Liver (tissue), 9 donors: ENCODE measurements around the gene MAP3K10. TPM values are rescaled to one million over a fixed set of nuclear protein-coding genes. Genes with fewer than 3 reads are reported as not detected.

Experiments used
- DNase-seq: peaks from one replicate; pipeline ENCODE4 v3.0.0-alpha.2; 2017; ENCODE audit warnings: low spot score
- H3K27ac ChIP-seq, 2 donors: one replicate each; pipeline ENCODE4 v1.7.0; 2013; ENCODE audit warnings: inconsistent platforms in 2 of 2, low read length in 2 of 2, control low read depth in 1 of 2, low read depth in 1 of 2, mild to moderate bottlenecking in 1 of 2
- H3K27me3 ChIP-seq, 4 donors: one replicate each; pipeline versions ENCODE4 v1.6.1 to v1.7.0; 2013; ENCODE audit warnings: low read length in 3 of 4, inconsistent platforms in 1 of 4, mild to moderate bottlenecking in 1 of 4, moderate library complexity in 1 of 4; ENCODE audit not compliant: control insufficient read depth in 4 of 4, insufficient read depth in 4 of 4
- H3K36me3 ChIP-seq, 4 donors: one replicate each; pipeline versions ENCODE4 v1.6.1 to v1.7.0; 2013; ENCODE audit warnings: low read length in 3 of 4, mild to moderate bottlenecking in 3 of 4, low read depth in 1 of 4, moderate library complexity in 1 of 4; ENCODE audit not compliant: control insufficient read depth in 4 of 4, insufficient read depth in 3 of 4
- H3K4me1 ChIP-seq, 4 donors: one replicate each; pipeline versions ENCODE4 v1.6.1 to v1.7.0; 2013; ENCODE audit warnings: low read length in 3 of 4, mild to moderate bottlenecking in 3 of 4, moderate library complexity in 1 of 4; ENCODE audit not compliant: control insufficient read depth in 4 of 4, insufficient read depth in 4 of 4
- H3K4me3 ChIP-seq, 3 donors: one replicate each; pipeline versions ENCODE4 v1.6.1 to v1.7.0; 2013; ENCODE audit warnings: low read length in 3 of 3, control low read depth in 1 of 3, low read depth in 1 of 3, mild to moderate bottlenecking in 1 of 3
- H3K9ac ChIP-seq, 2 donors: one replicate each; pipeline ENCODE4 v1.7.0; 2013; ENCODE audit warnings: low read length in 2 of 2, mild to moderate bottlenecking in 2 of 2, moderate library complexity in 2 of 2, control low read depth in 1 of 2, low read depth in 1 of 2
- H3K9me3 ChIP-seq, 4 donors: one replicate each; pipeline versions ENCODE4 v1.6.1 to v1.7.0; 2013; ENCODE audit warnings: low read length in 3 of 4; ENCODE audit not compliant: control insufficient read depth in 4 of 4
- CTCF ChIP-seq: fragments of 150-350 bp; IDR thresholded peaks from 2 replicates; pipeline ENCODE4 v1.5.1; 2017; ENCODE audit warnings: improper control_type of control experiment, low read depth, low read length; ENCODE audit not compliant: missing input control
- EGR1 ChIP-seq, 2 donors: IDR thresholded peaks; 2 replicates each; pipeline ENCODE4 v1.6.1; 2016 to 2018; ENCODE audit warnings: antibody characterized with exemption in 2 of 2, low read depth in 2 of 2
- FOXA1 ChIP-seq: IDR thresholded peaks from 2 replicates; pipeline ENCODE4 v1.6.1; 2016; ENCODE audit warnings: antibody characterized with exemption
- FOXA2 ChIP-seq: IDR thresholded peaks from 2 replicates; pipeline ENCODE4 v1.6.1; 2016; ENCODE audit warnings: antibody characterized with exemption
- GABPA ChIP-seq, 2 donors: IDR thresholded peaks in 1 of 2; conservative IDR thresholded peaks in 1 of 2; 2 replicates each; pipeline ENCODE4 v1.6.1; 2016; ENCODE audit warnings: antibody characterized with exemption in 2 of 2, mild to moderate bottlenecking in 1 of 2, moderate library complexity in 1 of 2
- HNF4A ChIP-seq, 2 donors: conservative IDR thresholded peaks; 2 replicates each; pipeline ENCODE4 v1.6.1; 2016; ENCODE audit warnings: antibody characterized with exemption in 2 of 2, mild to moderate bottlenecking in 2 of 2
- HNF4G ChIP-seq: IDR thresholded peaks from 2 replicates; pipeline ENCODE4 v1.6.1; 2016; ENCODE audit warnings: antibody characterized with exemption
- JUND ChIP-seq, 2 donors: IDR thresholded peaks; 2 replicates each; pipeline ENCODE4 v1.6.1; 2016; ENCODE audit warnings: antibody characterized with exemption in 2 of 2
- NR2F2 ChIP-seq: IDR thresholded peaks from 2 replicates; pipeline ENCODE4 v1.6.1; 2016; ENCODE audit warnings: antibody characterized with exemption
- RAD21 ChIP-seq, 2 donors: IDR thresholded peaks; 2 replicates each; pipeline ENCODE4 v1.6.1; 2016; ENCODE audit warnings: antibody characterized with exemption in 2 of 2, mild to moderate bottlenecking in 2 of 2
- REST ChIP-seq: IDR thresholded peaks from 2 replicates; pipeline ENCODE4 v1.6.1; 2016; ENCODE audit warnings: antibody characterized with exemption, mild to moderate bottlenecking
- RXRA ChIP-seq, 2 donors: IDR thresholded peaks; 2 replicates each; pipeline ENCODE4 v1.6.1; 2017 to 2018; ENCODE audit warnings: antibody characterized with exemption in 2 of 2, mild to moderate bottlenecking in 1 of 2
- SP1 ChIP-seq: IDR thresholded peaks from 2 replicates; pipeline ENCODE4 v1.6.1; 2018; ENCODE audit warnings: antibody characterized with exemption, mild to moderate bottlenecking
- TAF1 ChIP-seq: conservative IDR thresholded peaks from 2 replicates; pipeline ENCODE4 v1.6.1; 2016; ENCODE audit warnings: antibody characterized with exemption, mild to moderate bottlenecking
- YY1 ChIP-seq: IDR thresholded peaks from 2 replicates; pipeline ENCODE4 v1.6.1; 2016; ENCODE audit warnings: antibody characterized with exemption, mild to moderate bottlenecking
- ZBTB33 ChIP-seq: IDR thresholded peaks from 2 replicates; pipeline ENCODE4 v1.6.1; 2016; ENCODE audit warnings: antibody characterized with exemption
- WGBS: extraction: QIAGEN DNeasy Blood & Tissue Kit; methylation state at CpG from one replicate; pipeline ENCODE4 v1.1.7; 2013; 5-methylcytosine and 5-hydroxymethylcytosine counted together
- polyA plus RNA-seq, 2 donors: library from polyadenylated mRNA; stranded (reverse) in 1 of 2; unstranded in 1 of 2; fragments of 200-250 nt in 1 of 2; fragments of >200 nt in 1 of 2; fragmentation: Nextera tagmentation in 1 of 2; extraction: Ambion mirVana in 1 of 2; gene quantifications; one replicate each; pipeline versions ENCODE4 v1.2.1 to v1.2.3, GENCODE V29; 2013 to 2015
- total RNA-seq, 2 donors: library from RNA; depleted of rRNA; stranded (reverse); fragments of >200 nt; gene quantifications; one replicate each; pipeline ENCODE4 v1.2.3, GENCODE V29; 2014
- TF ChIP-seq, protein P1 (sequence below): IDR thresholded peaks from 2 replicates; pipeline ENCODE4 v1.6.1; 2016; ENCODE audit warnings: antibody characterized with exemption
- TF ChIP-seq, protein P2 (sequence below): IDR thresholded peaks from 2 replicates; pipeline ENCODE4 v1.6.1; 2016; ENCODE audit warnings: antibody characterized with exemption
- donor health status: healthy.
- donor health status: healthy.
- donor health status: healthy.
- donor health status: healthy.
- donor health status: healthy.

The MAP3K10 gene
- total and polyA plus RNA-seq, 4 donors, result 0.65 to 3.9 (median 2.1) TPM

GRCh38 chr19:40249201-40249600, 58.0 kb downstream of the MAP3K10 start:
- no peak for DNase-seq
- 86% methylated on average over 10 of the region's 10 CpGs for WGBS
- Histone ChIP-seq H3K27ac (no peak overlapping the region), H3K9me3 (no peaks in the 10 kb centered on the region), H3K36me3 (peaks cover 0 to 21% (median 4%) of the 10 kb centered on the region in 4 donors), H3K4me3 (no peak overlapping the region), H3K4me1 (peaks cover 3 to 66% (median 39%) of the 10 kb centered on the region in 4 donors), H3K9ac (no peak overlapping the region), H3K27me3 (no peaks in the 10 kb centered on the region)
- TF ChIP-seq YY1 (no peak), SP1 (no peak), RXRA (IDR thresholded peaks at IDR 0.05) (no peak), JUND (IDR thresholded peaks at IDR 0.05) (no peak), FOXA2 (no peak), REST (no peak), HNF4A (conservative IDR thresholded peaks at IDR 0.05) (no peak), EGR1 (IDR thresholded peaks at IDR 0.05; ENCODE audit: low read depth in 2 of 2) (no peak), GABPA (IDR thresholded peaks at IDR 0.05 in 1 of 2, conservative IDR thresholded peaks at IDR 0.05 in 1 of 2) (no peak), TAF1 (no peak), FOXA1 (no peak), RAD21 (IDR thresholded peaks at IDR 0.05) (no peak), ZBTB33 (no peak), HNF4G (no peak), CTCF (no peak), NR2F2 (no peak)
- TF ChIP-seq, protein P1, sequence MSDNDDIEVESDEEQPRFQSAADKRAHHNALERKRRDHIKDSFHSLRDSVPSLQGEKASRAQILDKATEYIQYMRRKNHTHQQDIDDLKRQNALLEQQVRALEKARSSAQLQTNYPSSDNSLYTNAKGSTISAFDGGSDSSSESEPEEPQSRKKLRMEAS, result no peak
- TF ChIP-seq, protein P2, sequence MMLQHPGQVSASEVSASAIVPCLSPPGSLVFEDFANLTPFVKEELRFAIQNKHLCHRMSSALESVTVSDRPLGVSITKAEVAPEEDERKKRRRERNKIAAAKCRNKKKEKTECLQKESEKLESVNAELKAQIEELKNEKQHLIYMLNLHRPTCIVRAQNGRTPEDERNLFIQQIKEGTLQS, result no peak
